Retina (tissue), 1 donor: ENCODE results near the gene ODC1.

ENCODE experiments used
- DNase-seq: peaks from one replicate; pipeline ENCODE4 v3.0.0-alpha.2; 2016

The ODC1 gene

GRCh38 chr2:10397878-10398277 is 50.2 kb downstream of the ODC1 start:
- DNase-seq, result no peak

- no peak for DNase-seq
Measured at GRCh38 chr2:10397297-10397875, 50.7 kb downstream of the ODC1 start.

GRCh38 chr2:10396464-10396863 is 51.7 kb downstream of the ODC1 start:
- no peak for DNase-seq

- DNase-seq, result no peak
Measured at GRCh38 chr2:10395893-10396292, 52.2 kb downstream of the ODC1 start.

- DNase-seq, result no peak
Measured at GRCh38 chr2:10393640-10393982, 54.5 kb downstream of the ODC1 start.

GRCh38 chr2:10392951-10393639 is 55.0 kb downstream of the ODC1 start:
- DNase-seq, result peak; percentile 34

- no peak for DNase-seq
Measured at GRCh38 chr2:10392548-10392947, 55.6 kb downstream of the ODC1 start.

GRCh38 chr2:10392100-10392499 is 56.0 kb downstream of the ODC1 start:
- DNase-seq, result no peak

- no peak for DNase-seq
Measured at GRCh38 chr2:10390369-10390801, 57.7 kb downstream of the ODC1 start.
